T1000 (cell line): ENCODE measurements around the gene HPD.
A peak's percentile ranks its signal among the peaks of the same experiment; 100 is the strongest.
"Not testable (repeated sequence)": the region's sequence is repeated elsewhere in the genome, so short reads cannot be mapped to it uniquely, and the experiment has no call there.

ENCODE experiments used
- DNase-seq: peaks from one replicate; lab custom pipeline; 2025; ENCODE audit warnings: mixed read lengths; lab: John Stamatoyannopoulos, UW

Gene HPD

DNA sequence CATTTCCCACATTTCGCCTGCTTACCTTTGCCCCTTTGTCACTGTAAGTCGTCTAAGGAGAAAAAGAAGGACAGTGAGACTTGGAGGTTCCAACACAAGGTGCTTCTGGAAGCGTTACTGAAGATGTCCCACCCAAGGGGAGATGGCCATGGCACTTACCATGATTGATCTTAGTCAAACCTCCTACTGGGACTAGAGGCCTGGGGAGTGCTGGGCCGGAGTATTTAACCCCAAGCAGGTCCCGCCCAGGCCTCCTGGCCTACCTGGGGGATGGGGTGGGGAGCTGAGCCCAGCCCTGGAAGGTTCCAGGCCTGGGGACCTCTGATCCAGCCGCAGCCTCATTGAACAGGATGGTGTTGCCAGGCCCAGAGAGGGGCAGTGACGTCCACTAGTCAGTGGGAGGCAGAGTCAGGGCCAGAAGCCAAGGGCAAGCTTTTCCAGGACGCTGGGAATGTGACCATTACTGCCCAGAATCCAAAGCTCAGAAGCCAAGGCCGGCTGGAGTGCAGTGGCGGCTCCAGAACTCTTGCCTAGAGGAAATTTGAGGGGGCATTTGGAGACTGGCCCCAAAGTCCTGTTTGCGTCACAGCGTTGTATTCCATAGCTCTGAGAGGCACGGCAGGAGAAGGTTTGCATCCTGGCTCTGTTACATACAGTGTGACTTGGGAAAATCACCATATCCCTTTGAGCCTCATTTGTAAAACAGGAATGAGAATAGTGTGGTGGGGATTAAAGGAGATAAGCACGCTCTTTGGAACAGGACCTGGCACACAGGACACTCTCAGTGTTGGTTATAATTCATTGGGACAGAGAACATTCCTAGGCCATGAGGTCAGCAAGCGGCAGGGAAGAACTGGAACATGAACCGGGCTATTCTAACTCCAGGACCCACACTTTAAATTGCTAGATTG lies at the start of gene HPD:
TSS of gene HPD (minus strand) at position 198 of the 911 bp plus-strand sequence. CDS start at position 162, 36 bp downstream.
- DNase-seq: no peak

DNA sequence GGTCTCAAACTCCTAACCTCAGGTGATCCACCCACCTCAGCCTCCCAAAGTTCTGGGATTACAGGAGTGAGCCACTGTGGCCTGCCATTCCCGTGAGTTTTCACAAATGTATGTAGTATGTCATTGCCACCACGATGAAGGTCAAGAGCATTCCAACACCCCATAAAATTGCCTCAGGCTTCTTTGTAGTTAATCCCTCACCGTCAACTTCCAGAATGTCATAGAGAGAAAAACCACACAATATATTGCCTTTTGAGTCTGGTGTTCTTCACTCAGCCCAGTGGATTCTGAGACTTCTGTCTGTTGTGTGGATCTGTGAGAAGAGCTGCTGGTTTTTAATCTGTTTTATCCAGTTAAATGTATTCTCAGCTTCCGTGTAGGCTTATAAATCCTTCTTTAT lies 47.1 kb upstream of the HPD start:
- no peak for DNase-seq

DNA sequence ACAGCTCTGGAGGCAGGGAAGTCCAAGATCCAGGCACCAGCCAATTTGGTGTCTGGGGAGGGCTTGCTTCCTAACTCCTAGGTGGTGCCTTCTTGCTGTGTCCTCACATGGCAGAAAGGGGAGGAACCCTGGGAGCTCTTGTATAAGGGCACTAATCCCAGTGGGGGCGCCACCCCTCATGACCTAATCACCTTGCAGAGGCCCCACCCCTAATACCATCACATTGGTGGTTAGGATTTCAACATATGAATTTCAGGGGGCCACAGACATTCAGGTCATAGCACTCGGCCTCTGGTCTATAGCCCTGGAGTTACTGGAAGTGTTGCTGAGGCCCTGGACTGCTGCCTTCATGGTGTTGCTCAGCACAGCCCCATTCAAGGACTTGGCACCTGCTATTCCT lies 44.5 kb upstream of the HPD start:
- no peak for DNase-seq

DNA sequence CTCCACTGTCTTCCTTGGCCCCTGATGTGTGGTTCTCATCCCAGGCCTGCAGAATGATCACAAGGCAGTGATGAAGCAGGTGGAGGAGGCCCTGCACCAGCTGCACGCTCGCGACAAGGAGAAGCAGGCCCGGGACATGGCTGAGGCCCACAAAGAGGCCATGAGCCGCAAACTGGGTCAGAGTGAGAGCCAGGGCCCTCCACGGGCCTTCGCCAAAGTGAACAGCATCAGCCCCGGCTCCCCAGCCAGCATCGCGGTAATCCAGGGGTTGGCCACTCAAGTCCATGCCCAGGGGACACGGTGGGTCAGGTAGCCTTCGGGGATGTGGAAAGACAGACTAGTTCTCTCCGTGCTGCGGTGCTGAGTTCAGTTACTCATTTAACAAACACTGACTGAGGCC lies 40.9 kb upstream of the HPD start:
- no peak for DNase-seq

DNA sequence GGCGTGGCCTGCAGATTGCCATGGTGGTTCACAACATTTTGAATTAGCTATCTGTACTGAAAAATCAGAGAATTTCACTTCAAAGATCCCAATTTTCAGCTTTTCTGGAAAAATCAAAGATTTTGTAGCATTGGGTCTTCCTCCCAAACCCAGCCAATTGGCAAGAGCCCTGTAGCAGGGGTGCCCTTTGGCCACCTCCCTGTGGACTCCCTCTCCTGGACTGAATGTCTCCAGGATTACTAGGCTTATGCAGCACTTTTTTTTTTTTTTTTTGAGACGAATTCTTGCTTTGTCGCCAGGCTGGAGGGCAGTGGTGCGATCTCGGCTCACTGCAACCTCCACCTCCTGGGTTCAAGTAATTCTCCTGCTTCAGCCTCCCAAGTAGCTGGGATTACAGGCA lies 39.6 kb upstream of the HPD start:
- DNase-seq: no peak

DNA sequence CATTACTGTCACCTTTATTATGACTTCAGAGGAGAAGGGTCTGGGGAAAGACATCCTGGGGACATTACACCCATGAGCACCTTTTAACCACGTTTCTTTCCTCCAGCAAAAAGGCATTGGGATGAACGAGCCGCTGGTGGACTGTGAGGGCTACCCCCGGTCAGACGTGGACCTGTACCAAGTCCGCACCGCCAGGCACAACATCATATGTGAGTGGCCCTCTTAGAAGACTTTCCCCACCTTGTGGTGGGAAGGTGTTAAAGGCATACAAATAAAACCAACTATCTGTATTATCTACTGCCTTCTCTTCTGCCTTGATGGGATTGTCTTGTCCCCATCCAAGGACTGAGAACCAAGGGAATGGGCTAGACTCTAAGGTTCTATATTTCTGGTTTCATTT lies 36.0 kb upstream of the HPD start:
- no peak for DNase-seq

DNA sequence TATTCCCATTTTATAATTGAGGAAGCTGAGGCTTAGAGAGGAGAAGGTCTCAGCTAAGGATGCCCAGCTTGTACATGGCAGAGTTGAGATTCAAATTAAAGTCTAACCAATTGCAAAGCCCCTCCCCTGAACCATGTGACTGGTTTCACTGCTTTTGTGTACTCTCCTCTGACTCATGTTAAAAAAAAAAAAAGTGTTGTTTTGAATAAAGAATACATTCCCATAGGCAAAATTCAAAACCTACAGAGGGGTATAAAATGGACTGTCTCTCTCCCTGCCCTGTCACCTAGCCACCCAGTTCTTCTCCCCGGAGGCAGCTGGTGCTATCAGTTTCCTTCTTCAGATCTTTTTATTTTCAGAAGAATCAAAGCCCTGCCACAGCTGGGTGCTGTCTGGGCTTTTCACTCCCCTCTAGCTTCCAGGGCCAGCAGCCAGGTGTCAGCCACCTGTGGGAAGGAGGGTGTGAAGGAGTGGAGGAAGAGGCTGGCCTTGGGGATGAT lies 35.4 kb upstream of the HPD start:
- DNase-seq: no peak

DNA sequence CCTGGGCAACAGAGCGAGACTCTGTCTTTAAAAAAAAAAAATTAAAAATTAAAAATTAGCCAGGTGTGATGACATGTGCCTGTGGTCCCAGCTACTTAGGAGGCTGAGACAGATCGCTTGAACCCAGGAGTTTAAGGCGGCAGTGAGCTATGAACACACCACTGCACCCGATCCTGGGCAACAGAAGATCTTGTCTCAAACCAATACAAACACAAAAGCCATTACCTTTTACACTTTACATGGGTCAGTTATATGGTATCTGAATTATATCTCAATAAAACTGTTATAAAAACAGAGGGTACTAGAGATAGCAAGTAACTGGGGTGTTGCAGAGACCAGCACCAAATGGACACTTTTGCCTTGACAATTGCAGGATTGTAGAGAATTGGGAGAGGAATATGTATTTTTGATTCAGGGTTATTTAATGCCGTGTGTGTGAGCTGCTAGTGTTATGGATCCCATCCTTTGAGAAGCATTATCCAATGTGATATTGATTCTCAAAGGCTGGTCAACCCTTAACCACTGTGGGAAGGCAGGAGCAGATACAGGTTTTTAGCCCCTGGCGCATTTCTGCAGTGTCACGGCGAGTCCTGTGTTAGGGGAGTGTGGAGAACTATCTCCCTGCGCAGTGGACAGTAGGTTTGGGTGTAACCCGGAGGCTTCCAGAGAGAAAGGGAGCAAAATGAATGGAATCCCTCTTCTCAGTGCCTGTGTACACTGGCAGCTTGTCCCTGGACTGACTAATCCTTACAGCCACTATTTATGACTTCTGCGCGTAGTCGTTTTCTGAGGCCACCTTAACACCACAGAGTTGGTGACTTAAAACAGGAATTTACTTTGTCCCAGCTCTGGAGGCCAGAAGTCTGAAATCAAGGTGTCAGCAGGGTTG lies 34.3 kb upstream of the HPD start:
- DNase-seq: no peak

DNA sequence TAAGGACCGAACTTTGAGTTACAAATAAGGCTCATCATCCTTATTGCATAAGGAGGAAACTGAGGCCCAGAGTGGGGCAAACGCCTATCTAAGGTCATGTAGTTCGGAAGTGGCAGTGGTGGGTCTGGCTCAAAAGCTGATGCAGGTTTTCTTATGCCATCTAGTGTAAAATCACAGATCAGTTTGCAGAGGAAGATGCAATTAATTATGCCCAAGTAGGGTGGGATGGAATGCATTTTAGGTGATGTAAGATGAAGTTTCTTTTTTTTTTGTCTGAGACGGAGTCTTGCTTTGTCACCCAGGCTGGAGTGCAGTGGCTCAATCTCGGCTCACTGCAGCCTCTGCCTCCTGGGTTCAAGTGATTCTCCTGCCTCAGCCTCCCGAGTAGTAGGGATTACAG lies 31.0 kb upstream of the HPD start:
- DNase-seq: not testable (repeated sequence)

DNA sequence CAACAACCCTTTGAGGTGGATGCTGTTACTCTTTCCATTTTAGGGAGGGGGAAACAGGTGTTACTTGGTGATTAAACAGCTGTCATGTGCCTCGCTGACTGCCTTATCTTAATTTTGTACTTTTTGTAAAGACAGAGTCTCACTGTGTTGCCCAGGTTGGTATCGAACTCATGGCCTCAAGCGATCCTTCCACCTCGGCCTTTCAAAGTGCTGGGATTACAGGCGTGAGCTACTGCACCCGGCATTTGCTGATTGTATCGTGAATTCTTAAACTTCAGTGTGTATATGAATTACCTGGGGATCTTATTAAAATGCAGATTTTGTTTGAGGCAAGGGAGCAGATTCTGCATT lies 30.6 kb upstream of the HPD start:
- DNase-seq: no peak

DNA sequence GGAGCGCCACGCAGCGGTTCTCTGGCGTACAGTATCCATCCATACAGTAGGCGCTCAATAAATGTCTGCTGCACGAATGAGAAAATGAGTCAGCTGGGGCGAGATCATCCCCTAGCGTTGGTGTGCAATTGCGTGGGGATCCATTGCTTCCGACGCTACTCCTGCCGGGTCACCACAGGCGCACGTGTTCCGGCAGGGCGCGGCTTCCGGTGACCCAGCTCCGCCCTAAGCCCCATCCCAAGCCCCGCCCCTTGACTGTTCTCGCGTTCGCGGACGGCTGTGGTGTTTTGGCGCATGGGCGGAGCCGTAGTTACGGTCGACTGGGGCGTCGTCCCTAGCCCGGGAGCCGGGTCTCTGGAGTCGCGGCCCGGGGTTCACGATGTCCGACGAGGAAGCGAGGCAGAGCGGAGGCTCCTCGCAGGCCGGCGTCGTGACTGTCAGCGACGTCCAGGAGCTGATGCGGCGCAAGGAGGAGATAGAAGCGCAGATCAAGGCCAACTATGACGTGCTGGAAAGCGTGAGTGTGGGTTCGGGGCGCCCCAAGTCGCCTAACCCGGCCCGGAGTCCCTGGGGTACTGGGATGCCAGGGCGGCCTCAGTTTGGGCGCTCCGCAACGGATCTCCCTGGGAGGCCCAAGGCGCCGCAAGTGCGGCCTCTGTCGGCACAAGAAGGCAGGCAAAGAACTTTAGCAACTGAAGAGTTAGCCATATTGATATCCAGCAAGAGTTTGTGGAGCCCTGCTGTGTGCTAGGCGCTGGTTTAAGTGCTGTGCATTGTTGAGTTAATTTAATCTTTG lies 30.0 kb upstream of the HPD start, which contains the start of gene PSMD9:
TSS of gene PSMD9 (plus strand) at position 313 of the 796 bp plus-strand sequence. CDS start at position 380, 67 bp downstream.
- DNase-seq: peak; percentile 96

DNA sequence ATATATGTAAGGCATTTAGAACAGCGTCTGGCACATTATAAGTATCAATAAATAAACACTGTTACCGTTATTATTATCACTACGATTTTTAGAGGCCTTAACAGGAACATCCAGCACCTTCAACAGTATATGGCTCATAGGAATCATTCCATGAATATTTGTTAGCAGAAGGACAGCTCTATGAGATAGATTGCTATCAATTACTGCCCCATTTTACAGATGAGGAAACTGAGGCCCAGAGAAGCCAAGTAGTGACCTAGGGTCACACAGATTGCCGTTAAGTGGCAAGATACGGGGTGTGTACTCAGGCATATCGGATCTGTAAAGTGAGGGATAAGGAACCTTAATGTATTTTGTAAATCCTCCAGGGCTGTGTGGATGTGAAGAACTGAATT lies 29.4 kb upstream of the HPD start:
- DNase-seq: no peak

DNA sequence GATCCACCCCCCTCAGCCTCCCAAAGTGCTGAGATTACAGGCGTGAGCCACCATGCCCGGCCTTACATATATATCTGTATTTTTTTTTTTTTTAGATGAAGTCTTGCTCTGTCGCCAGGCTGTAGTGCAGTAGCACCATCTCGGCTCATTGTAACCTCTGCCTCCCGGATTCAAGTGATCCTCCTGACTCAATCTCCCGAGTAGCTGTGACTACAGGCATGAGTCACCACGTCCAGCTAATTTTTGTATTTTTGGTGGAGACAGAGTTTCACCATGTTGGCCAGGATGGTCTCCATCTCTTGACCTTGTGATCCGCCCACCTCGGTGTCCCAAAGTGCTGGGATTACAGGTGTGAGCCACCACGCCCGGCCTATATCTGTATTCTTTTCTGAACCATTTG lies 26.5 kb upstream of the HPD start:
- DNase-seq: not testable (repeated sequence)

DNA sequence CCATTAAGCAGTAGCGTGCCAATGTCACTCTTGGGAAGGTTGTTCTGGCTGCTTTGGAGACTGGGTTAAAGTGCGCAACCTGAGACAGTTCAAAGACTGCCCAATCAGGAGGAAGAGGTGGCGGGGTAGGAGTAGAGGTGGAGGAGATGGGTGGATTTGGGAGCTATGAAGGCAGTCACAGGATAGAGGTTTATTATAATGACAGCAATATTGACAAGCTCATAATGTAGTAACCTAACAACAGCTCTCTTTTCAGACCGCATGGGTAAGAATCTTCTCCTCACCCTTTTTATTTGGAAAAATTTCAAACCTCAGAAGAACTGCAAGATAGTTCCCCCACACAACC lies 24.6 kb upstream of the HPD start:
- DNase-seq: no peak

DNA sequence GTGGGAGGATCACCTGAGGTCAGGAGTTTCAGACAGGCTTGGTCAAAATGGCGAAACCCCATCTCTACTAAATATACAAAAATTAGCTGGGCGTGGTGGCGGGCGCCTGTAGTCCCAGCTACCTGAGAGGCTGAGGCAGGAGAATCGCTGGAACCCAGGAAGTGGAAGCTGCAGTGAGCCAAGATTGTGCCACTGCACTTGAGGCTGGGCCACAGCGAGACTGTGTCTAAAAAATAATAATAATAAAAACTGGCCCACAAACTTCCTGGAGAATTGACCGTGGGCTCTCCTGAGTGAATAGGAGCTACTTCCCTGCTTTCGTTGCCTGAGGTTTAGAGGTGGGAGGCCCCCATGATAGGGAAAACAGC lies 17.4 kb upstream of the HPD start:
- not testable (repeated sequence) for DNase-seq

DNA sequence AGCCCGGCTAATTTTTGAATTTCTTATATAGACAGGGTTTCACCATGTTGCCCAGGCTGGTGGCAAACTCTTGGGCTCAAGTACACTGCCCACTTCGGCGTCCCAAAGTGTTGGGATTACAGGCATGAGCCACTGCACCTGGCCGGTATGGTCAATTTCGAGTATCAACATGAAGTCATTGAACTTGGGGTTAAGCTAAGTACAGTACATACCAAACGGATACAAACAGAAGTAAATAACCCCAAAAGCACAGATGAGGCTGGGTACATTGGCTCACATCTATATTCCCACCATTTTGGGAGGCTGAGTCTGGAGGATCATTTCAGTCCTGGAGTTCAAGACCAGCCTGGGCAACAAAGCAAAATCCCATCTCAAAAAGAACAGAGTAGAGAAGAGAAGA lies 16.9 kb upstream of the HPD start:
- no peak for DNase-seq

DNA sequence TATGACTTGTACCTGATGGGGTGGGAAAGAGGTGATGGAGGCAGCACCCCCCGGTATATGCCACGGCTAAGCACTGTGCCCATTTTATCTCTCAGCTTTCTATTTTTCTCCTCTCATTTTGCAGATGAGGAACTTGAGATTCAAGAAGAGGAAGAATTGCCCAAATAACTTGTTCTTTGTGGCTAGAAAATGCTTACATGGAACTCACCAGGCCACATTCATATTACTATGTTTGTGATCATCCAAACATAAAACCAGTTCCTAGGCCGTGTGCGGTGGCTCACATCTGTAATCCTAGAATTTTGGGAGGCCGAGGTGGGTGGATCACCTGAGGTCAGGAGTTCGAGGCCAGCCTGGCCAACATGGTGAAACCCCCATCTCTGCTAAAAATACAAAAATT lies 15.4 kb upstream of the HPD start:
- no peak for DNase-seq

DNA sequence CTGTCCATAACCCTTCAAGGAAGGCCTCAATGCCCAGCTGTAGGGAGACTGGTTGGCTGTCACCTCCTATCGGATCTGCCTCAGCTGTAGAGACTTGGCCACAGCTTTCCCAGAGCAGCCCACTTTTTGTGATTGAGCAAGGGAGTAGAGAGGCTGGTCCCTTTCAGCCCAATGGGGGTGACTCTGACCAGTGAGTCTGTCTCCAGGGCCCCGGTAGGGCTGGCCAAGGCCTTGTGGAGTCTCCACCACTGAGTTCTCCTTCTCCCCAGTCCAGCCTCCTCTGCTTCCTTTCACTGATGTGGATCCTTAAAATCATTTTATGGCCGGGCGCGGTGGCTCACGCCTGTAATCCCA lies 14.5 kb upstream of the HPD start:
- no peak for DNase-seq

DNA sequence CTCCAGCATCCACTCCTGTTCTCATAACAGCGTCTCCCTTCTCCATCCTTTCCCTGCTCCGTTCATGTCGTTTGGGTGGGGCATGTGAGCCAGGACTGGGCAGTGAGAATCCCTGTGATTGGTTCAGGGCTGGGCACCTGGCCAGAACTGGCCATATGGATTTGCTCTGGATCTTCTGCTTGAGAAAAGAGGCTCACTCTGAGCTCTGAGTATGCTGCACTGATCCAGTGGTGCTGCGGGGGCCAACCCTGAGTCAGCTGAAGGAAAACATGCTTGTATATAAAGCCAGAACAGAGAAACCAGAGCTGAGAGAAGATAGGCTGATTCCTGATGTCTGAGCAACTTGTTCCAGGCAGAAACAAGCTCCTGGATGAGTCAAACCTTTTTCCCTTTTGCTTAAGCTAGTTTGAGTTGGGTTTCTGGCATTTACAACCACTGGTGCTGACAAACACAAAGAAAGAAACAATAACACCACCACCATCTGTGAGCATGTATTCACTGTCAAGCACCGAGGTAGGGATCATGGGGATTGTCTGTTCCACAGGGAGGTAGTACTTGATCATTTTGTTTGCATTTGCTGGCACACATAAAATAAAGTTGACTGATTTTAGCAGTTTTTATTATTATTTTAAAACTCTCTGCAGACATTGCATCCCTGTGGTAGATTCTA lies 14.0 kb upstream of the HPD start:
- no peak for DNase-seq

DNA sequence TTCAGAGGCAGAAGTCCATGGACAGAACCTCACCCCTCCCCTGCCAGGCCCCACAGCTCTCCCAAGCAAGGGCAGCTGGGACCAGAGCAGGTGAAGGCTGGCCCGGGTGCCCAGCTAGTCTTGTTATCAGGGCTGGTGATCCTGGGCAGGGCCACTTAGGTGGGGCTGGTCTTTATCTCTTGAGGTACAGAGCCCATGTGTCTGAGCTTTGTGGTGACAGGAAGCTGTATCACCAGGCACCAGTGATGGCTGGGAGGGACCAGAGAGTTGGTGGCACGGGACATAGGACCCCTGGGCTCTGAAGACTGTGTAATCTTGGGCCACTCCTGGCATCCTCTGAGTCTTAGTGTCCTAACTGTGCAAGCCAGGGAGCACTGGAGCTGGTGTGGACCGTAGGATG lies 12.8 kb upstream of the HPD start:
- no peak for DNase-seq

DNA sequence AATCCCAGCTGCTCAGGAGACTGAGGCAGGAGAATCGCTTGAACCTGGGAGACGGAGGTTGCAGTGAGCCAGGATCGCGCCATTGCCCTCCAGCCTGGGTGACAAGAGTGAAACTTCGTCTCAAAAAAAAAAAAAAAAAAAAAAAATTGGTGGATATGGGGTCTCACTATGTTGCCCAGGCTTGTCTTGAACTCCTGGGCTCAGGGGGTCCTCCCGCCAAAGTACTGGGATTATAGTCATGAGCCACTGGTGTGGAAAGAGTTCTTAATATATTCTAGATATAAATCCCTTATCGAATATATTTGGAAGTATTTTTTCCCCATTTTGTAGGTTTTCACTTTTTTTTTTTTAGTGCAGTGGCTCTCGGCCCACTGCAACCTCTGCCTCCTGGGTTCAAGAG lies 10.6 kb upstream of the HPD start:
- not testable (repeated sequence) for DNase-seq

DNA sequence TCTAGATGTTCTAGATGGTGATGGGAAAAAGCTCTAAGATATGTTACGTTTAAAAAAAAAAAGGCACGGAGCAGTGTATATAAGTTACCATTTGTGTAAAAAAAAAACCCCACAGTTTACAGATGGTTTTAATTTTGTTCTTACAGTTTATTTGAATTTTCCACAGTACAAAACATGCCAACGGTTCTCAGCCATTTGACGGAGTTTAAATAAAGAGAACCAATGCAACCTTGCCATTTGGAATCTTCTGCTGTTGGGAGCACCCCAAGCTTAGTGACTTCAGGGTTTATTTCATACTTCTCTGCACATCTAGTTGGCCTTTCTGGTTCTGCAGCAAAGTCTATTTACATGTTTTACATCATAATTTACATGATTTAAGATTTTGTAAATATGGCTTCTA lies 7.7 kb upstream of the HPD start:
- DNase-seq: no peak
